K562 (cell line): Measurements from ENCODE around the gene ZKSCAN3.

Experiments
- ARID4B ChIP-seq: sonication (generic); formaldehyde crosslinking; IDR thresholded peaks from 2 replicates; pipeline ENCODE4 v1.8.0; 2022; ENCODE audit warnings: mild to moderate bottlenecking, missing genetic modification reagents
- CTCFL ChIP-seq: IDR thresholded peaks from 2 replicates; pipeline ENCODE4 v1.6.1; 2011; ENCODE audit warnings: borderline replicate concordance, low read depth, mild to moderate bottlenecking, moderate library complexity, low read length; ENCODE audit not compliant: insufficient read depth, poor library complexity, severe bottlenecking

GRCh38 chr6:28333599-28334018, 16.1 kb upstream of the ZKSCAN3 start:
- TF ChIP-seq CTCFL (no peak), ARID4B (no peak)
